ENCODE measurements around the gene FKBP2. TPM values are rescaled to one million over a fixed set of nuclear protein-coding genes. Genes with fewer than 3 reads are reported as not detected.

Gene FKBP2
- total and polyA plus RNA-seq, 2 of the 13 experiments (the other 11 are each of a cell fraction or from before 2014, with no cell fraction given): 30.1 to 53.3 TPM

- ChIA-PET POLR2A (interaction anchor here (2.6 kb wide), 1 partner anchor 10 kb away, joined by 10 read pairs; no protein-coding TSS in a partner anchor), CTCF (ENCODE audit: low intra/inter-chr PET ratio, low total read pairs) (no interaction called here)
- H3K4me3 ChIP-seq (replicated peaks in 1 of 3; ENCODE audit: insufficient read depth in 1 of 3, low read depth in 2 of 3, low read length in 3 of 3): no peak overlapping the region
- DNase-seq (ENCODE audit: low spot score) (no peak), ATAC-seq (no peak), FAIRE-seq (no peak)
- intact Hi-C loops (cut with micrococcal nuclease; ENCODE audit: unreplicated experiment): no loop called here
- H3K79me2 ChIP-seq (ENCODE audit: insufficient read depth, low read length): no peaks in the 10 kb centered on the region
- no peaks in the 10 kb centered on the region for H3K27me3 ChIP-seq (ENCODE audit: control insufficient read depth in 1 of 2, insufficient read depth in 2 of 2, low read length in 2 of 2)
- no TSS peak for BruUV-seq (replicated peaks)
- H3K36me3 ChIP-seq (replicated peaks in 1 of 2; ENCODE audit: control insufficient read depth in 1 of 2, insufficient read depth in 2 of 2, low read length in 2 of 2): peaks cover 14 to 45% of the 10 kb centered on the region in 2 experiments; a peak in 4 of 5 replicates
- no peak overlapping the region for H3K27ac ChIP-seq (ENCODE audit: extremely low read length, insufficient read depth, low read length)
- H4K20me1 ChIP-seq (ENCODE audit: insufficient read depth, low read length): no peaks in the 10 kb centered on the region
- no peak overlapping the region for H3K4me2 ChIP-seq (ENCODE audit: low read depth, low read length)
- 95% methylated on average over 17 of the region's 32 CpGs for WGBS (ENCODE audit: low lambda C conversion rate)
- in situ Hi-C loops (cut with HindIII; ENCODE audit: extremely low pct_ligation_motif_present, low pct_unique_long_range_greater_than_20kb): no loop called here
- H3K9ac ChIP-seq (ENCODE audit: insufficient read depth, low read depth, low read length): no peak overlapping the region
- no peak overlapping the region for H2AFZ ChIP-seq (ENCODE audit: low read length)
- no peaks in the 10 kb centered on the region for H3K4me1 ChIP-seq (ENCODE audit: insufficient read depth, low read length)
- no peaks in the 10 kb centered on the region for H3K9me3 ChIP-seq (ENCODE audit: low read length)
- TF ChIP-seq HOXD1 (CRISPR knock-in tag; IDR thresholded peaks at IDR 0.05): no peak
- no peak for TF ChIP-seq ZFP82 (CRISPR knock-in tag; IDR thresholded peaks at IDR 0.05; ENCODE audit: borderline replicate concordance)
- TF ChIP-seq ZSCAN12 (CRISPR knock-in tag; IDR thresholded peaks at IDR 0.05): no peak
- no peak for TF ChIP-seq ZNF589 (CRISPR knock-in tag; conservative IDR thresholded peaks at IDR 0.05)
- TF ChIP-seq CENPX (CRISPR knock-in tag; IDR thresholded peaks at IDR 0.05): no peak
- TF ChIP-seq ZNF546 (CRISPR knock-in tag; conservative IDR thresholded peaks at IDR 0.05): no peak
- no peak for TF ChIP-seq ZMYM2 (CRISPR knock-in tag; IDR thresholded peaks at IDR 0.05)
- TF ChIP-seq ZNF225 (CRISPR knock-in tag; IDR thresholded peaks at IDR 0.05): no peak
- no peak for TF ChIP-seq ZBTB40 (IDR thresholded peaks at IDR 0.05)
- no peak for TF ChIP-seq ZBTB40 (CRISPR knock-in tag; IDR thresholded peaks at IDR 0.05)
- no peak for TF ChIP-seq NBN (conservative IDR thresholded peaks at IDR 0.05)
- no peak for TF ChIP-seq SP1 (IDR thresholded peaks at IDR 0.05)
- TF ChIP-seq SP1 (CRISPR knock-in tag; IDR thresholded peaks at IDR 0.05): no peak
- TF ChIP-seq ZNF879 (CRISPR knock-in tag; IDR thresholded peaks at IDR 0.05): no peak
- no peak for TF ChIP-seq ZXDC (CRISPR knock-in tag; IDR thresholded peaks at IDR 0.05)
- no peak for TF ChIP-seq ZNF607 (CRISPR knock-in tag; IDR thresholded peaks at IDR 0.05; ENCODE audit: borderline replicate concordance)
Measured at GRCh38 chr11:64258946-64259532, 18.1 kb downstream of the FKBP2 start.

Data from HepG2 (cell line).